Activated CD8-positive, alpha-beta memory T cell treated with anti-CD3 and anti-CD28 coated beads for 48 hours (primary cell): ENCODE results near the gene FHAD1.

Source experiments
- DNase-seq, 3 experiments: peaks; one replicate each; pipeline ENCODE4 v3.0.0-alpha.2; 2020; ENCODE audit warnings: low read depth in 2 of 3, low spot score in 2 of 3

Gene FHAD1

DNA sequence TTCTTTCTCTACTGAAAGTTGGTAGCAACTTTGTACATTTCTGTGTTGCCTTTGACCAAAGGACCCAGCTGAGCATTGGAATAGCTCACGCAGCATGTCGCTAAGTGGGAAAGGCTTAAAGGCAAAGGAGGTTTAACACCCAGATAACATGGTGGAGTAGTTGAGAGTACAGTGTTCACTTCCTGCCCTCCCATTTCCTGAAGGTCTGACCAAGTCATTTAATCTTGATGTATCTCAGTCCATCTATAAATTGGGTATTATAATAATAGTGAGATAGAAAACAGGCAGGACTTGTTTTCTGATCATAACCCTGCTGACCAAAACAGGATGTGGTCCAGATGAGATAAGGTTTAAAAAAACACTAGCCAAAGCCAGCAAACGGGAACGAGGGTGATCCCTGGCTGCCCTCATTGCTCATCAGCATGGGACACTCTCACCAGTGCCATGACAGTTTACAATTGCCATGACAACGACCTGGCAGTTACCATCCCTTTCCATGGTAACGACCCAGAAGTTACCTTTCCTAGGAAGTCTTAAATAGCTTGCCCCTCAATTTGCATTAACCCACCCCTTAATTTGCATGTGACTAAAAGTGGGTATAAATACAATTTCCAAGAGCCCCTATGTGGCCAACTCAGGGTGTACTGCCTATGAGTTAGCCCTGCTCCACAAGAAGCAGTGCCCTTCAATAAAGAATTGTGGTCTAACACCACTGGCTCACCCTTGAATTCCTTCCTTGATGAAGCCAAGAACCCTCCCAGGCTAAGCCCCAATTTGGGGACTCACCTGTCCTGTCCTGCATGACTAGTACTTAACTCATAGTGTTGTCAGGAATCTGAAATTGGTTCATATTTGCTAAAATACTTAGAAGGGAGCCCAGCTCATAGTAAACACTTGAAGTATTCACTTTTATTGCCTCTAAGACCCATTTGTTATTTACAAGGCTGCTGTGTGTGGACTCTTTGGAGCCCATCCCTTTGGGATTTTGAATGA, 28.4 kb upstream of the FHAD1 start:
- DNase-seq: no peak

DNA sequence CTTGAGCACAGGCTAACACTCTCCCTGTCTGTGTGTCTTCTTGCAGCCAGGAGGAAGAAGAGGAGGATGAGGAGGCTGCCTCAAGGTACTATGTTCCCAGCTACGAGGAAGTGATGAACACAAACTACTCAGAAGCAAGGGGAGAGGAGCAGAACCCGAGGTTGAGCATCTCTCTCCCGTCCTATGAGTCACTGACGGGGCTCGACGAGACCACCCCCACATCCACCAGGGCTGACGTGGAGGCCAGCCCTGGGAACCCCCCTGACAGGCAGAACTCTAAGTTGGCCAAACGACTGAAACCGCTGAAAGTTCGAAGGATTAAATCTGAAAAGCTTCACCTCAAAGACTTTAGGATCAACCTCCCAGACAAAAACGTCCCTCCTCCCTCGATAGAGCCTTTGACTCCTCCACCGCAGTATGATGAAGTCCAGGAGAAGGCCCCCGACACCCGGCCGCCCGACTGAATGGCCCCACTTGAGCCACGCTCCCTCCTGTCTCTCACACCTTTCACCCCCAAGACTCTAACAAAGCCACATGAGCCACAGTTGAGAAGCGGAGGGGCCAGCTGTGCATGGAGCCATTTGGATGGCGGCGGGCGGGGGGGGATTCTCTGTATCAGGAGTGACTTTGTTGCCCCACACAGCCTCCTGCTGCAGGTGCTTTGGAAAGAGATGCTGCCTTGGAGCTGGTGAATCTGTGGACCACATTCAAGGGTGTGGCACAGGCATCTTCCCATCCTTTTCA, 27.6 kb upstream of the FHAD1 start:
- no peak for DNase-seq

DNA sequence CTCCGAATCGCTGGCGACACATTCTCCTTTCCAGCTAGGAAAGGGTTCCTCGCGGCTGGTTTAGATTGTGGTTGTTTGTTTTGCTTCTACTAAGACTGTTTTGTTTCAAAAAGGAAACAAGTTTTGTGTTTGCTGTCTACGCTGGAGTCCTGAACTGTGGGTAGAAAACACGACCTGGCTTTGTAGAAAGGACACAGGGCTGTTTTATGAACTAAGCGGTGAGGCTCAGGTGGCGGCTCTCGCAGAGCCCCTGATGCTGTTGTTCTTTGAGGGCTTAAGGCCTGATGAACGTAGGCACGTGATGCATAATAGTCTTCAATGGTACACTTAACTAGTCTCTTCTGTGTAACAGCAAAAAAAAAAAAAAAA, 27.0 kb upstream of the FHAD1 start:
- DNase-seq: no peak

DNA sequence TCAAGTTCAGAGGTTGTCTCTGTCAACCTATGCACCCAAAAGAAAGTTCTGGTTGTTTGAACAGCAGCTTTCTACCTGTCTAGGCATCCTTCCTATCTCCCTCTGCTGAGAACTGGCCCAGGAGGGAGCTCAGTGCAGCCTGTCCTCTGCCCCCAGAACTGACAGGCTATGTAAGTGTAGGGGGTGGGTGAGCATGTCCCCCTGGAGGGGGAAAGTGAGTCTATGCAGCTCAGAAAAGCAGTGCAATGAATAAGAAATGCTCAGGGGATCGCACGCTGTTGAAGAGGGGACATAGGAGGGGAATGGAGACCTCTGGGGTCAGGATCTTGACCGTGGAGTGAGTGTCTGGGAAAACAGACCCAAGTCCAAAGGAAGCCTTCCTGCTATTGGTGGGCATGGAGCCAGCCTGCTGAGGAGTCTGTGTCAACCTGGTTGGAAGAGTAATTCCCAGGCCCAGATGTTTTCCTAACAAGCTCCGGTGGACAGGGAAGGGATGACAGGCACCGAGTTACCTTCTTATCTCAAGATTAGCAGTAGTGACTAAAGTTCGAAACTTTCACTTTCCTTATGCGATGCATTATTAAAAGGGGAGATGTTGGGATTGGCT, 26.1 kb upstream of the FHAD1 start:
- DNase-seq: no peak

DNA sequence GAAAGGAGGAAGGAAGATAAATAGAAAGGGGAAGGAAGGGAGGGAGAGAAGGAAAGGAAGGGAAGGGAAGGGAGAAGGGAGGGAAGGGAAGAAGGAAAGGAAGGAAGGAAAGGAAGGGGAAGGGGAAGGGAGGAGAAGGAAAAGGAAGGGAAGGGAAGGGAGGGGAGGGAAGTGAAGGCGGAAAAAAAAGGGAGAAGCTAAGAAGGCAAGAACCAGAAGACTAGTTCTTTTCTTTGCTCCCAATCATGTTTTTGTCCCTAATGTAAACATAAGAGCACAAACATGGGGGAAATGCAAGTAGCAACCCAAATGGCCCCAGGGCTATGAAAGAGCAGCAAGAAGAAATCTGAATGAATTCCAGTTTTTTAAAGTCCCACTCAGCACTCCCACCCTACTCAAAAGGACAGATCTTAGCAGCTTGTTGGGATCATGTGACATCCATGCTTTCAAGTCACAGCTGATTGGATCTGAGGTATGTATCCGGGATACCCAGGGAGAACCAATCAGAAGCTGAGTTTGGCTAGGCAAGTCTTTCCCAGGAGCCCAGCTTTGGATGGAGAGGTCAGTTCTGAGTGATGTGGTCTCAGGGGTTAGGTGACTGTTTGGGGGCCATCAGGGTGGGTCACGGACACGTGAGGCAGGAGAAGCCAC, 24.2 kb upstream of the FHAD1 start:
- no peak for DNase-seq

DNA sequence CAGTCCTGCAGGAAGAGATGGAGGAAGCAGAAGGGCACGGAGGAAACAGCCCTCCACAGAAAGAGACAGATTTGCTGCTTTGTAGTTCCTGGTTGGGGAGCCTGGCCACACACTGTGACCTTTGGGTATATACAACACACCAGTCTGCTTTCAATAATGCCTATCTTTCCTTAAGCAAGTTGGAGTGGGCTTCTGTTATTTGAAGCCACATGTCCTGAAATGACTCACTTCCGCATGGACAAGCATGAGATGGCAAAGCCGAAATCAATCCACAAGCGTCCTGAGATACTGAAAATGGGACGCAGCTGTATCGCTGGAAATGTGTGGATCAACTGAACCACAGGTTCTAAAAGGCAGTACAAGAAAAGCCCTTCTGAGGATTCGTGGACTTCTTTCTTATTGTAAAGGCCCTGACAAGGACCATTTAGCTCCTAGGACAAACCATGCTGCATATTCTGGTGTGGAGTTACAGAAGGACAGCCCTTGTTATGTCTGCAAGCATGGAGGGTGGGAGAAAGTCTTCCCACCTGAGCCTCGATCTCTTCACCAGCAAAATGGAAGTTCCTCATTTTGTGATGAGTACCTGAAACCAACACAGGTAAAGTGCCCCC, 22.7 kb upstream of the FHAD1 start:
- DNase-seq: no peak

DNA sequence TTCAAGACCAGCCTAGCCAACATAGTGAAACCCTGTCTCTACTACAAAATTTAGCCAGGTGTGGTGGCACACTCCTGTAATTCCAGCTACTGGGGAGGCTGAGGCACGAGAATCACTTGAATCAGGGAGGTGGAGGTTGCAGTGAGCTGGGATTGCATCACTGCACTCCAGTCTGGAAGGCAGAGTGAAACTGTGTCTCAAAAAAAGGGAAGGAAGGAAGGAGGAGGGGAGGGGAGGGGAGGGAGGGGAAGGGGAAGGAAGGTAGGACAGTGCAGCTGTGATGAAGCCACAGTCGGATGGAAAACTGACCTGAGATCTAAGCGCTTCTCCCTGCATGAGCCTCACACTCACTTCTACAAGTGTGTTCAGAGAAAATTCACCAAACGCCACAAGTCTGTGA, 22.0 kb upstream of the FHAD1 start:
- DNase-seq: no peak

DNA sequence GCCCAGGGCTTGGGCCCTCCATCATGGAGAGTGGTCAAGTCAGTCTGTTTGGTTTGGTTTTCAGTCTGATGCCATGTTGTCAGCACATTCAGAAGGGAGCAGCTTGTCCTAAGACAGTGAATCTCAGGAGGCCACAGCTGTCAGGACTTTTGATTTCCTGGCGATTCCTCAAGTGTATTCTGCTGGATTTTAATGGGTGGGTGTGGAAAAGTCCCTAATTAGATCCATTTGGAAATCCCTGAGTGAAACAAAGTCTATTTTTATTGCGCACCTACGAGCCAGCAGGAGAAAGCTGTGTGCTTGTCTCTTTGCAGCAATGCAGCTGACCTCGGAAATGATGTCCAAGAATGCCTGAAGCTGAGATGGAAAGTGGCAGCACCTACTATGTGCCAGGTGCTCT, 21.6 kb upstream of the FHAD1 start:
- DNase-seq: no peak

DNA sequence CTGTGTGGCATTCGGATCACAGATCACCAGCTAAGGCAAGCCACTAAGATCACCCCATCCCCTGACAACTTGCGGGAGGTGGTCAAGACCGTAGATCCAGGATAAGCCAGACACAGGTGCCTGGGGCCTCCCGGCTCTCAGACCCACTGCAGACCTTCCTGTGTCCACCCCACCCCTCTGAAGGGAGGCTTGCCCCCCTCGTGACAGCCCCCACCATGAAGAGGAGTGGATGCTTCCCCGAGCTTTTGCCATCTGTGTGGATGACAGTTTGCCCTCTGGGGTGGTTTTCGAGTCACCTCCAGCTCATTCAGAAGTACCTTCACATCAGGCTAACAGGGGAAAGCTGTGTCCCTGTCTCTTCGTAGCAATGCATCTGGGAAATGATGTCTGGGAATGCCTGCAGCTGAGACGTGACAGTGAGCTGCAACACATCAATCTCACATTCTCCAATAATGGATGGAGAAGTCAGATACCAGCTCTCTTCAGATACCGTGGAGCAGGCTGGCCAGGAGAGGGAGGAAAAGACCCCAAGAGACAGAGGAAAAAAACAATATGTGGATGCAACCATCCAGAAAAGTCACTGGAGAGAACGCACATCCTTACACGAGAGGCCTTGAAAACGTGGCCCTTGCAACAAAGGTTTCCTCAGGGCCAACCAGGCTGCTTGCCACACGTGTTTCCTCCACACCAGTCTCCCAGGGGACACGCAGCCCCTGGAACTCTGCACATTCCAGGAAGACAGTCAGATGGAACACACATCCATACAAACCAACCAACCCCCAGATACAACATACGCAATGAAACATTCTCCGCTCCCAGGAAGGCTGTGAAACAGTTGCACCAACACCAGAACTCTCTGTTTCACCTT, 20.4 kb upstream of the FHAD1 start:
- no peak for DNase-seq

DNA sequence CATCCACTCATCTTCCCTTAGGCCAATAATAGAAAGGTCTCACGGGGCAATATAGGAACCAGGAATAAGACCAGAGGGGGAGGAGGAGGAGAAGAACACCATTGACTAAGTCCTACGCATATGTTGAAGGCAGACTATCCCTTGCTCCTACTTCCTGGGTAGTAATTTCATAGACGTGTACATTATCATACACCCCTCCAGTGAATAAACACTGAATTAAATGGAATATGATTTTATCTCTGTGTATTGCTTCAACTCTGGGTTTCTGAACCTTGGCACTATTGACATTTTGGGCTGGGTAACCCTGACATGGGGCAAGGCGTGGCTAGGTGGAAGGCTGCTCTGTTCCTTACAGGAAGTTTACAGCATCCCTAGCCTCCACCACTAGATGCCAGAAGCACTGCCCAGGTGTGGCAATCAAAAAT, 17.3 kb upstream of the FHAD1 start:
- DNase-seq: no peak

DNA sequence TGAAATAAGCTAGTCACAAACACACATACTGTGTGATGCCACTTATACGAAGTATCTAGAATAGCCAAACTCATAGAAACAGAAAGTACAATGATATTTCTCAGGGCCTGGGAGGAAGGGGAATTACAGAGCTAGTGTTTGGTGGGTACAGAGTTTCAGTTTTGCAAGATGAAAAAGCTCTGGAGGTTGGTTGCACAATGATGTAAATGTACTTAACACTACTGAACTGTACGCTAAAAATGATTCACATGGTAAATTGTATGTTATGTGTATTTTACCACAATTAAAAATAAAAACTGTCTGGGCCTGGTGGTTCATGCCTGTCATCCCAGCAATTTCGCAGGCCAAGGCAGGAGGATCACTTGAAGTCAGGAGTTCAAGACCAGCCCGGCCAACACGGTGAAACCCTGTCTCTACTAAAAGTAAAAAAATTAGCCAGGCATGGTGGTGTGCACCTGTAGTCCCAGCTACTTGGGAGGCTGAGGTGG, 15.3 kb upstream of the FHAD1 start:
- DNase-seq: no peak

DNA sequence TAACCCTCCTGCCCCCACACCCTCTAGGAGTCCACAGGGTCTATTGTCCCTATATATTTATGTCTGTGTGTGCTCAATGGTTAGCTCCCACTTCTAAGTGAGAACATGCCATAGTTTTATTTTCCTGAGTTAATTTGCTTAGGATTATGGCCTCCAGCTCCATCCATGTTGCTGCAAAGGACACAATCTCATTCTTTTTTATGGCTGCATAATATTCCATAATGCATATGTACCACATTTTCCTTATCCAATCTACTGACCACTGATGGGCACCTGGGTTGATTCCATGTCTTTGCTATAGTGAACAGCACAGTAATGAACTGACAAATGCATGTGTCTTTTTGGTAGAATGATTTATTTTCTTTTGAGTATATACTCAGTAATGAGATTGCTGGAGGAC, 13.3 kb upstream of the FHAD1 start:
- no peak for DNase-seq

DNA sequence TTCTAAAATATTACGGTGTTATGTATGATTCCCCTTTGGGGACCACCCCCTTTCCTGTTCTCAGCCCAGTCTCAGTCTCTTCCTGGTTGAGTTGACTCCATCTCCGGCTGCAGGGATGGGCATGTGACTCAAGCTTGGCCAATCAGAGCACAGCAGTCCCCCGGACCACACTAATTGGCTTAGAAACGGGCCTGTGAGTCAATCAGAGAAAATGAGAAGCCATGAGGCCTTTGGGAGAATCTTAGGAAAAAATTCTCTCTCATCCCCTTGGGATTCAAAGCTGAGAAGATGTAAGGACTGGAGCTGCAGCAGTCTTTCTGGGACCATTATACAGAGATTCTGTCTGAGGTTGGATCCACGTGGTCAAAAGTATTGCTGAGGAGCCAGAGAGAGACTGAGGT, 10.7 kb upstream of the FHAD1 start:
- no peak for DNase-seq

DNA sequence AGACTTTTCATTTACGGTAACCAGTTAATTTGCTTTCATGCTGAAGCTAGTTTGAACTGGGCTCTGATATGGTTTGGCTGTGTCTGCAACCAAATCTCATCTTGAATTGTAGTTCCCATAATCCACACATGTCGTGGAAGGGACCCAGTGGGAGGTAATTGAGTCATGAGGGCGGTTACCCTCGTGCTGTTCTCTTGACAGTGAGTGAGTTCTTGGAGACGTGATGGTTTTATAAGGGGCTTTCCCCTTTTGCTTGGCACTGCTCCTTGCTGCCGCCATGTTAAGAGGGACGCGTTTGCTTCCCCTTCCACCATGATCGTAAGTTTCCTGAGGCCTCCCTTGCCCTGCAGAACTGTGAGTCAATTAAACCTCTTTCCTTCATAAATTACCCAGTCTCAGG, 10.3 kb upstream of the FHAD1 start:
- DNase-seq: no peak

DNA sequence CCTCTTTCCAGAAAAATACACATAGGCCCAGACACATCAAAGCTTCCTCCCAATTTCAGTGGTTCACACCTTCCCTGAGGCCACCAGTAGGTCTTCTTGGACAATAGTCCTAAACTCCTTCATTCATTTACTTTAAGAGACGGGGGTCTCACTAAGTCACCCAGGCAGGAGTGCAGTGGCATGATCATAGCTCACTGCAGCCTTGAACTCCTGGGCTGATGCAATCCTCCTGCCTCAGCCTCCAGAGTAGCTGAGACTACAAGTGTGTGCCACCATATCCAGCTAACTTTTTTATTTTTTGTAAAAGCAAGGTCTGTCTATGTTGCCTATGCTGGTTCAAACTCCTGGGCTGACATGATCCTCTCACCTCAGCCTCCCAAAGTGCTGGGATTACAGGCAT, 8.2 kb upstream of the FHAD1 start:
- no peak for DNase-seq

DNA sequence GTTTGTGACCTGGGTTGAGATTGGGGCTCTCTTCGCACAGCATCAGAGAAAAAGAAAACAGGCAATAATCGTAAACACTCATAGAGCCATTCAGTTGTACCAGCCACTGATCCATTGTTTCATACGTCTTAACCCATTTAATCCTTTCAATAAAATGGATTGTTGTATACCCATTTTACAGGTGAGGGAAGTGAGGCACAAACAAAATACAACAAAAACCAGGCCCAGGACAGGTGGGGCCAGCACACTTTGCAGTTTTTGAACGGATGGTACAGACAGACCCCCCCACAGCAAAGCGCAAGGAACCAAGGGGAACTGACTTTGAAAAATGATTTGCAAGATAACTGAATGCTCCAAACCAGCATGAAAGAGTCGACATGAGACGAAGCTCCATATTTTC, 4.3 kb upstream of the FHAD1 start:
- no peak for DNase-seq

DNA sequence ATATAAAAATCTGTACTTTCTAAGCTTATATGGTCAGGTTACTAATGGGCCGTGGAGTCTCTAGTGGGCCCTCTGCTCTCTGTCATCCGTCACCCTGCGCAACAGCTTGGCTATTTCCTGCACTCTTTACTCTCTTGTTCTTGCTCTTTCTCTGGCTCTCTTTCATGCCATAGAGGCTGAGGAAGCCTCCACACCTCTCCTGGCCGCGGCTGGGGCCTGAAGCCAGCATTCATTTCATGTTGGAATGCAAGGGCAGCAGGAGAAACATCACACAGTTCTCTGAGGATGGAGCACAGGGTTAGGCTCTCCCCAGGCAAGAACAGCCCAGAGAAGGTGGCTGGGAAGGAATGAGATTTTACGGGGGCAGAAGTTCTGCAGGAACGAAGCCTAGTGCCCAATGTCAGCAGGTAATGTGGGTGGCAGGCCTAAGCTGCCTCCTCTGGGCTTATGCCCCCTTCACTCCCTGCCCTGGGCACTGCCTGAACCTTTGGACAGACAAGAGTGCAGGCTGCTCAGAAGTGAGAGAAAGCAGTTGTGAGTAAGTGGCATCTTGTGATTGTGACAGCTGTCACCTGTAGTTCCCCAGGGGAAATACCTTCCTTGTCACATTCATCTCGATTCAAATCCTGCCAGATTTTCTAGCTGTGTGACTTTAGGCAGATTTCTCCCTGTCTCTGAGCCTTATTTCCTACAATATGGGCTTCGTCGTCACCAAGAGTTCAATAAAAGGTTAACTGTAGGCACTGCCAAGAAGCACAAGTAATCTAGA, 3.6 kb upstream of the FHAD1 start:
- no peak for DNase-seq

DNA sequence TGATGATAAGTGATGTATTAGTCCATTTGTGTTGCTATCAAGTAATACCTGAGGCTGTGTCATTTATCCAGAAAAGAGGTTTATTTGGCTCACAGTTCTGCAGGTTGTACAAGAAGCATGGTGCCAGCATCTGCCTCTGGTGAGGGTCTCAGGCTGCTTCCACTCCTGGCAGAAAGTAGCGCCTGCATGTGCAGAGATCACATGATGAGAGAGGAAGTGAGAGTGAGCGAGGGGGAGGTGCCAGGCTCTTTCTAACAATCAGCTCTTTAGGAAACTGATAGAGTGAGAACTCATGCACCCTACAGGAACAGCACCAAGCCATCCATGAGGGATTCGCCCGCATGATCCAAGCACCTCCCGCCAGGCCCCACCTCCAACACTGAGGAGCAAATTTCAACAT, 2.2 kb upstream of the FHAD1 start:
- no peak for DNase-seq
